GM19193 (cell line): ENCODE measurements around the gene MYH3.

Experiments used
- POLR2A ChIP-seq: IDR thresholded peaks from 4 replicates; pipeline ENCODE4 v1.6.1; 2011; ENCODE audit not compliant: insufficient read depth, insufficient read length; ENCODE audit errors: extremely low read depth

Gene MYH3

DNA sequence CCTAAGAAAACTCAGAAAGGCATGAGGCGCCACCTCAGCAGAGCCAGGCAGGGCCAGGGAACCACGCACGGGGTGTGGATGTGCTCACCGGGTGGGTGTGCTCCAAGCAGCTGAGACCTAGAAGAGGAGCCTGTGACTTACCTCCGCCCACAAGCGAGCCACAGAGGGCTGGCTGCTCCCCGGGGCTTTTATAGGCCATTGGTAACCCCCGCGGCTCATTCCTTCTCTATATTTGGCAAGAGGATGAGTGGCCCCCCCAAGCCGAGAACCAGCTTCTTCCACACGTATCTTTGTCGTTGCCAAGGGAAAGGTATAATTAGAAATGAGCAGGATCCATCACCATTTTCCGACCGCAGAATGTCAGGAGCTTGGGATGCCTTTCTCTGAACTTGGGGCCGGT is at the start of gene MYH3:
Gene MYH3 (minus strand): TSS at position 162 of the 400 bp plus-strand sequence. CDS start 2,245 bp downstream, outside the sequence.
- TF ChIP-seq POLR2A, result no peak

DNA sequence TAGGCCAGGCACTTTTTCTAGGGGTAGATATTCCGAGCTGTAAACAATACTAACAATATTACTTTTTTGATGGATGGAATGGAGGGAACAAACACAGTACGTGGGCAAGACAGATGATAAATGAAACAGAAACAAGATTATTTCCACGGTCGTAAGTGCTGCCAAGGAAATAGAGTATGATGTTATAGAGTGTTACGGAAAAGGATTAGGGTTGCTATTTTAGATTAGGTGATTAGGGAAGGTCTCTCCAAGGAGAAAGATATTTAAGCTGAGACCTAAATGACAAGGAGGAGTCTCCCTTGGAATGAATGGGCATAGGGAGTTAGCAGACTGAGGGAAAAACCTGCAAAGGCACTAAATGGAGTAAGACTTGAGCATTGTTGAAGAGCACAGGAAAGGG is 48.6 kb upstream of the MYH3 start:
- TF ChIP-seq POLR2A, result no peak

DNA sequence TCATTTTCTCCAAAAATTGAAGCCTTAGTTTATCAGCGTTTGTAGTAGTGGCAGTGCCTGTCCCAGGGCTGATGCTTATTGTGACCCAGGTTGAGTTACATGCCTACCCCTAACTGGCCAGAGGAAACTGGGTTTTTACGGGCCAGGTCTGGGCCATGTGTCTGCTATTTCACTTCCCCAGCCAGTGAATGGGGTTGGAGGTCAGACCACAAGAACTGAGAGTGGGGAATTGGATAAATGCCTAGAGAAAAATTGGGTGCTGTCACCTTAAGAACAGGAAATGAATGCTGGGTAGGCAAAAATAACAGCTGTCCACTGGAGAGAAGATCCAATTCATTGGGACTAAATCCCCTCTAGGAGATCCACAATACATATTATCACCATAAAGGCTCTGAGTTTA is 45.5 kb upstream of the MYH3 start:
- TF ChIP-seq POLR2A, result no peak

DNA sequence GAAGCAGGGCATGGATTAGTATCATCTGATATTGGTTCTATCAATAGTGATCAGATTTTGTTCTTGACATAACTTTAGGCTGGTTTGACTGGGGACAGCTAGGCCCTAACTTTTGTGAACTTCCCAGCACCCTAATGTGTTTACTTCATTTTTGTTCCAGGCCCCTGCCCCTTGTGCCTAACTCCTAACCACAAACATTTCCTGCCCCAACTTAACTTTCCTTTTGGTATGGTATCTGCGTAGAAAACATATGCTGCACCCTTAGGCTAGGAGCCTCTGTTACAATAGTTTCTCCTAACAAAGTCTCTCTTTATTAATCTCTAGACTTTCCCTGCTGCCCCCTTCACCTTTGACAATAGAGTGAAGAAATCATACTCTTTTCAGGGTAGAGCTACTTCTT is 42.7 kb upstream of the MYH3 start:
- TF ChIP-seq POLR2A, result no peak

DNA sequence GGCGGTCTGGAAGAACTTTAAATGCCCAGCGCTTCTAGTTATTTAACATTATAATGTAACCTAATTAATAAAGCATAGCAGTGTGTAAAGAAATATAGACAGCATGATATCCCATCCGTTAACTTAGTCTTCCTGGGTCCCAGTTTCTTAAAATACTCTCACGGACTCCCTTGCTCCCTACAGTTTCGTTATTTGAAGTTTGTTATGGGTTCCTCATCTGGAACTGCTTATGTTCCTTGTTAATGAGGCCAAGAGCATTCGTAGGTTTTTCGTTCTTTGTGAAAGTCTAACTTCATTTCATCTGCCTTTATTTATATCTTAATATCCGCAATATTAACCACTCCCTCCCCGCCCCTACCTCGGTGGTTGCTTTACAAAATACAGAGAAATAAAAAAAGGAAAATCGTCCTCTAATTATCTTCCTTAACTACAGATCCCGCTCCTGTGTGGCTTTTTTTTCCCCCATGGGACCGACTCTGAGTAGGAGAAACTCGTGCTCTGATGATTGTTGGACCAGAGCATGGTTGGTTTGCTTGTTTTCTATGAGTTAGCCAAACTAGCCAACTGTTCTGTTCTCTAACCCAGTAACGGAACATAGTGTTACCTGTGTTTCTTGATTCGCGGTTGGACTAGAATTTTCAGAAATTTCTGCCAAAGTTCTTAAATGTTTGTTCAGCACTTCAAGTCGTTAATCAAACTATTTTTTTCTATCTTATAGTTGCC is 41.1 kb upstream of the MYH3 start:
- no peak for TF ChIP-seq POLR2A

DNA sequence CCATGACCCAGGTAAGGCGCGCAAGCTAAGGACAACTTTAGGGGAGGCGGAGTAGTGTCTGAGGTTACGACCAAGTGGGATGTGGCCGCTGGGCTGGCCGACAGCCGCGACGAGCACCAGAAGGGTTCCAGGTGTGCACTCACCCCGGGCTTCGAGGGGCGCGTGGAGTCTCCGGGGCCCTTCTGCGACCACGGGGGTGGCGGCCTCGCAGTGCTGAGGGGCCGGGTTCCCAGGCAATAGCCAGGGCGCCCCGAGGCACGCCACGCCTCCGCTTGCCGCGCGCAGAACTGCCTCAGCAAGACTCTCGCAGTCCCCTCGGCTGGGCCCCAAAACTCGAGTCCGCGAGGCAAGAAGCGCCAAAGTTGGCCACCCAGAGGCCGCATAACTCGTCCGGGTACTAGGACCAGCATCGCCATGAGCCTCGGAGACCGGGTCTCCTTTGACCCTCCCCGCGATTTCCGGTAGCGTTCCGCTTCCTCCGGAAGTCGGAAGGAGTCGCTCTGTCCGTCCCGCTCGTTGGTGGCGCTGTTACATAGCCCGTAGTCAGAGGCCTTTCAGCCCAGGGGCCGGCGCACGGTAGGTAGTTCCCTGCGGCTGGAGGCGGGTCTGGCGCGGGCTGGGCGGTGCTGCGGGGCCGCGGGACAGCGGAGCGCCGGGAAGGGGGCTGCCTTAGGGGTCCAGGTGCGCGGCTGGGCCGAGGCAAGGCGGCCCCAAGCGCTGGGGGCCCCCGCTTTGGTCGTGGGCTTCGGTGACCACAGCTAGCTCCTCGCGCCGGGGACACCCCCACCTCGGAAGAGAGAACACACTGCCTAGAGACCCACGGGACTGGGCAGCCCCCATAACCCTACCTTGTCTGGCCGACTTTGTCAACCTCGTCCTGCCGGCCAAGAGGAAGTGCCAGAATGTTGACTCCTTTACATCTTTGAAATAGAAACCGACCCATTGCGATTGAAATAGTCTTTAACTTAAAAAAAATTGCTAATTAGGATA is 40.3 kb upstream of the MYH3 start, which contains the start of the genes ADPRM and SCO1:
Gene ADPRM (plus strand): TSS at position 503 of the 990 bp plus-strand sequence. CDS start 7,333 bp downstream, outside the sequence.
Gene SCO1 (minus strand): TSS at position 442 of the 990 bp plus-strand sequence. CDS start 26 bp downstream, at position 416.
- TF ChIP-seq POLR2A, result peak; percentile 96

DNA sequence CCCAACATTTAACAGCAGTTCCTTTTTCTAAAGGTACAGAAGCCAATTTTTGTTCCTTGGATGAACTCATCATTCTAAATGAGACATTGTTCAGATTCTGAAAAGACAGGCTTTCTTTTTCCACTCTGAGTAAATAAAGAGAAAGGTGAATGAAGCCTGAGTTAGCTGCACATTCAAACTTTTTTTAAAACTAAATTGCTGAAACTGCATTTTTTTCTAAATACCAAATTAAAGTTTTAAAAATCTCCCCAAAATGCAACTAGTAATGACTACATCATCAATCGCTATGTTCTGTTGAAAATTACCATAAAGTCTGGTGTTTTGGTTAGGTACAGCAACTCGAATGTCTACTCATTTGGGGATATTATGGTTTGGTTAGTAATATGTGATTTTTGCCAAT is 30.4 kb upstream of the MYH3 start:
- no peak for TF ChIP-seq POLR2A

DNA sequence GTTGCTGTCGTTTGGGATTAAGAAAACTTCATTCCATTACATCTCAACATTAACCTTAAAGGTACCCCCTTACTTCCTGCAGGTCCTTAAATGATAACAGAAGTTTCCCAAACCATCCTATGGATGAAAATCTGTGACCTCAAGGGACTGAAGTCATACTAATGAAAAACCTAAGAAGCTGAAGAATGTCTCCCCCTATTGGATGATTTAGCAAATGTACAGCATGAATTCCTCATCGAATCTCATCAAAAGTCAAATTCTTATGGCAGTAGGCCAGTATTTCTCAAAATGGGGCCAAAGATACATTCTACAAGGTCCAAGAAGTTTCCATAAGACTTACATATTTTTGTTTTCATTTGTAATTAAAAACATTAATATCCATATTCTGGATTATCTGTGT is 26.7 kb upstream of the MYH3 start:
- no peak for TF ChIP-seq POLR2A

DNA sequence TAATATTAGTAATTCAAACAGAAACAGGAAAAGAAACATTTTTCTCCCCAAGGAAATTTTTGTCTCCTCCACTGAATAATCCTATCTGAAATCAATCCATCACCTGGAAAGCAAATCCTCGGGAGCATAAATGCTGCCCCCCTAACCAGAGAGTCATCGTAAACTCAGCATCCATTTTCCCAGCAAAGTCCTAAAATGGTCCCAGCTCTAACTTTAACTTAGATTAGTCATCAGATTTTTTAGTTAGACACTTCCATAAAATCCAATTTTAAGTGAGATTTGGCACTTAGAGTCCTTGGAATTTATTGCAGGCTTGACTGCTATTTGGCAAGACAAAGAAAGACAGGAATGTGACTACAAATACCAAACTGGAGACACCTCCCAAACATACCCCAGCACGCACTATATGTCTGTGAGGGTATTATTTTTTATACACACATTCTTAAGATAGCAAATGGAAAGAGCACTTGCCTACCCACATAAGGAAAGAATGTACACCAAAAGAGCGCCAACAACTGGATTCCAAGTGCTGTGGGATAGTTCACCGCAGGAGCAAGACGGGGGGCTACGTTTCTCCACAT is 24.8 kb upstream of the MYH3 start:
- TF ChIP-seq POLR2A, result no peak

DNA sequence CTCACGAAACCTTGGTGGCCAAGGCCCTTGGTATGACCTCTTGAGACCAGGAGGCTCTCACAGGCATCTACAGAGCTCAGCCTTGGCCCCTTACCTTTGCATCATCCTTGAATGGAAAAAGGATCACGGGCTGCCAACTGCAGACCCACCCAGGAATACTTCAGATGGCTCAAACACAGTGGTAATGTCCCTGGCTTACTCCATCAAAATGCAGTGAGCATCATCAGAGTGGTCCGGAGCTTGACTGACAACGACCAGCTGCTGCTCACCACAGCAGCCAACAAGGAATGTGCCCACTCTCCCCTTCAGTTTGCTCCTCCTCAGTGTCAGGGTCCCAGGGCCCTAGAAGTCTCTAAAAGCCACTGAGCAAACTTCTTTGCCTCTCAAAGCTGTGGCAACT is 17.6 kb upstream of the MYH3 start:
- no peak for TF ChIP-seq POLR2A

DNA sequence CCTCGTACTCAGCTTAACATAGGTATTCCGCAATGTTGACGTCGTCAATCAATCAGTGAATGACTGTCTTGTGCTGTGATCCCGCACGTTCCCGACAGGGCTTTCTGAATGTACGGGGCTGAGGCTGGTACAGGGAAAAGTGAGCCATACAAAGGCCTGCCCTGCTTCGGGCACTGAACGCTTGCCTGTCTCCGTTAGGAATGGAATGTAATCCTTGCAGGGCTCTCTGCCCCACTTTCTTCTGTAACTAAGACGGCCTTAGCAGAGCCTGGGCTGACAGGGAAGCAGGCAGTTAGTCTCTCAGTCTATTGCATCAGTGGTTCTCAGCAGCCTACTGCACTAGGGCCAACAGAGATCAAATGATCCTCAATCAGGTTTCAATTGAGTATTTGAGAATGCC is 16.2 kb upstream of the MYH3 start:
- no peak for TF ChIP-seq POLR2A

DNA sequence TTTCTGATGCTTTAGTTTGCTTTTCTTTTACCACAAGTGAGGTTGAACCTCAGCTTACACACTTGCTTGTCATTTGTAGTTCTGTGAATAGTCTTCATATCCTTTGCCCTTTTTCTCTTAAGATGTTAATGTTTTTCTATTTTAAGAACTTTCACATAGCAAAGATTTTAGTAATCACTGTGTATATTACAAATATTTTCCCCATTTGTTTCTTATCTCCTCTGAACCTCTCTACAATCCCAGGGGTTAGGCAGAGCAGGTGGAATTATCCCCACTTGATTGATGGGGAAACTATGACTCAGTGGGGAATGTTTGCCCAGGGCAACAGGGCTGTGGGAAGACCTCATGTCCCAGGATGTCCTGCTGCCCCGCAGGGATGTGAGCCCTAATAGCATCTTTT is 11.7 kb upstream of the MYH3 start:
- TF ChIP-seq POLR2A, result no peak

DNA sequence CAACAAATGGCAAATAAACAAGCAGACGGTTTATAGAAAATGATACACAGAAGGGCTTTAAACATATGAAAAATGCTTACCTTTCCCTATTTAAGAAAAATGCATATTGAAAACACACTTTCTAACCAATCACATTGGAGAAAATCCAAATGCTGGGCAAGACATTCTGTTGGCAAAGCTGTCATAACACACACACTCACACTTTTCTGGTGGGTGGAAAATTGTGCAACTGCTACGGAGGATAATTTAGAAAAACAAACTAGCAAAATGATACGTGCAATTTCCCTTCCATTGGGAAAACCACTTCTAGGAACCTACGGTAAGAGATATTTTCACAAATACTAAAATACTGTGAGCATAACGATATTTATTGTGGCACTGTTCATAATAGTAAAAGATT is 9.8 kb upstream of the MYH3 start:
- TF ChIP-seq POLR2A, result no peak

DNA sequence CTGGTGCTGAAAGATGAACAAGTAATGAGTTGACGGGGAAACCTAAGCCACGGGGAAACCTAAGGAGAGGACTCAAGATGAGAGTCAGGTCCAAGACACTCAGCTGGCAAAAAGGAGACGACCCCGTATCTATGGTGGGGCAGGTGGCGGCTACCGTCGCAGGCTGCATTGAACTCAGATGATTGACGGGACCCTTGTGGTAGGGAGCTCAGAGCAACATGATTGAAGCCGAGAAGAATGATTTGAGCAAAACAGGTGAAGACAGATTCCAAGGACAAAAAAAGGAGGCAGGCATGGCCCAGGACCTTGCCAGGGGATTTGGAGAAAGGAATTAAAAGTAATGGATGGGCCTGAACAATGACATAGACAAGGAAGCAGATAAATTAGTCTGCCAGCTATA is 7.5 kb upstream of the MYH3 start:
- no peak for TF ChIP-seq POLR2A

DNA sequence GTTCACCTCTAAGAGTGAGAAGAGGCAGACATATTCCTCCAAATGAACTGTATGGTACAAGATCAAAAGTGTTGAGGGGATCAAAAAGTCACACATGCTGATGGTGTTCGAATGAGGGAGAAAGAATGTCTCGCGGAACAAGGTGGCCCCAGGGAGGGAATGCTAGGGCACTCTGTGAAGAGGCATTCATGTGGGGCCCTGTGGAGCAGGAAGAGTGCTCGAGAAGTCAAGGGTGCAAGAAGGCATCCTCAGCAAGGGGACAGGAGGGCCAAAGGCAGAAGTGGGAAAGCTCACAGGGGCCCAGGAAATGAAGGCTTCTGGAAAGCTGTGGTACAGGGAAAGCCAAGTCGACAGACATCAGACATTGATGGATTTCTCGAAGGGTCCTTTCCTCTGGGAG is 6.1 kb upstream of the MYH3 start:
- no peak for TF ChIP-seq POLR2A
